Left lung (tissue), 10 donors: ENCODE data around the gene PEX11A. TPM values are rescaled to one million over a fixed set of nuclear protein-coding genes. Genes with fewer than 3 reads are reported as not detected.

Experiments
- ATAC-seq: fragments of 200-7000 bp; cut with Tn5 transposase; one replicate; pipeline ENCODE4 v1.9.1; 2020; ENCODE audit warnings: moderate library complexity
- DNase-seq, 4 donors: peaks; one replicate each; pipeline ENCODE4 v3.0.0-alpha.2; 2013 to 2020
- H3K27ac ChIP-seq, 2 donors: fragments of 200-600 bp; sonication (generic) in 1 of 2; one replicate each; pipeline versions ENCODE4 v1.5.0 to v1.8.0; 2020 to 2021
- H3K27me3 ChIP-seq, 2 donors: fragments of 200-600 bp; sonication (generic) in 1 of 2; one replicate each; pipeline versions ENCODE4 v1.5.0 to v1.8.0; 2020 to 2021
- H3K36me3 ChIP-seq, 2 donors: fragments of 200-600 bp; sonication (generic) in 1 of 2; one replicate each; pipeline versions ENCODE4 v1.5.0 to v1.8.0; 2020 to 2021
- H3K4me1 ChIP-seq, 2 donors: fragments of 200-600 bp; one replicate each; pipeline ENCODE4 v1.8.0; 2021
- H3K4me3 ChIP-seq, 2 donors: fragments of 200-600 bp; sonication (generic) in 1 of 2; one replicate each; pipeline versions ENCODE4 v1.5.0 to v1.8.0; 2020 to 2021; ENCODE audit warnings: mild to moderate bottlenecking in 1 of 2
- H3K9me3 ChIP-seq, 2 donors: fragments of 200-600 bp; sonication (generic) in 1 of 2; one replicate each; pipeline versions ENCODE4 v1.5.0 to v1.8.0; 2020 to 2021
- CTCF ChIP-seq, 2 donors: fragments of 200-600 bp; sonication (generic) in 1 of 2; IDR thresholded peaks; one replicate each; pipeline versions ENCODE4 v1.5.0 to v1.8.0; 2021; ENCODE audit warnings: antibody characterized with exemption in 2 of 2
- intact Hi-C, 2 donors: fragments of 100-400 bp; cut with DNase I; formaldehyde crosslinking; loops; one replicate each; pipeline versions ENCODE4 v1.11.2 to v1.14.2; 2022
- polyA plus RNA-seq, 6 donors: library from polyadenylated mRNA; unstranded; fragments of 120-200 nt; gene quantifications; one replicate each; pipeline ENCODE4 v1.2.1, GENCODE V29; 2013; ENCODE audit not compliant: insufficient read length in 6 of 6
- total RNA-seq, 2 donors: library from RNA; stranded (reverse); fragmentation: NEBNext Ultra II Directional; extraction: Animal tissue kit (Norgen Biotek cat#: 25700); gene quantifications; one replicate each; pipeline ENCODE4 v1.2.1, GENCODE V29; 2021
- donor health status: DM: no; HTN: yes; CAD: no.
- donor health status: DM: no; HTN: no; CAD: no.

The PEX11A gene
- total and polyA plus RNA-seq, 8 donors: 5.6 to 18.3 (median 16.1) TPM

GRCh38 chr15:89652666-89653065 is 37.9 kb downstream of the PEX11A start:
- no peak for TF ChIP-seq CTCF (IDR thresholded peaks at IDR 0.05)
- ATAC-seq (no peak), DNase-seq (no peak)
- H3K27me3 ChIP-seq: peaks cover 8 to 43% of the 10 kb centered on the region in 2 donors
- H3K9me3 ChIP-seq: no peaks in the 10 kb centered on the region
- H3K27ac ChIP-seq: no peak overlapping the region
- intact Hi-C loops: no loop called here
- H3K4me1 ChIP-seq: peaks cover 0 to 13% of the 10 kb centered on the region in 2 donors
- H3K36me3 ChIP-seq: no peaks in the 10 kb centered on the region
- no peak overlapping the region for H3K4me3 ChIP-seq

GRCh38 chr15:89652131-89652530 is 38.4 kb downstream of the PEX11A start:
- Histone ChIP-seq H3K9me3 (no peaks in the 10 kb centered on the region), H3K4me1 (peaks cover 0 to 13% of the 10 kb centered on the region in 2 donors), H3K4me3 (no peak overlapping the region), H3K27ac (no peak overlapping the region), H3K36me3 (no peaks in the 10 kb centered on the region), H3K27me3 (peaks cover 8 to 43% of the 10 kb centered on the region in 2 donors)
- DNase-seq (no peak), ATAC-seq (no peak)
- intact Hi-C loops: no loop called here
- TF ChIP-seq CTCF (IDR thresholded peaks at IDR 0.05): no peak

- Histone ChIP-seq H3K36me3 (no peaks in the 10 kb centered on the region), H3K4me3 (no peak overlapping the region), H3K27me3 (peaks cover 0 to 22% of the 10 kb centered on the region in 2 donors), H3K27ac (no peak overlapping the region), H3K4me1 (peaks cover 0 to 5% of the 10 kb centered on the region in 2 donors), H3K9me3 (no peaks in the 10 kb centered on the region)
- no peak for TF ChIP-seq CTCF (IDR thresholded peaks at IDR 0.05)
- intact Hi-C loops: no loop called here
- DNase-seq: no peak
- ATAC-seq: no peak
Observed at GRCh38 chr15:89649716-89650115, 40.8 kb downstream of the PEX11A start.

- no peak for TF ChIP-seq CTCF (IDR thresholded peaks at IDR 0.05)
- H3K4me1 ChIP-seq: no peaks in the 10 kb centered on the region
- intact Hi-C loops: no loop called here
- no peaks in the 10 kb centered on the region for H3K36me3 ChIP-seq
- no peak overlapping the region for H3K27ac ChIP-seq
- DNase-seq (peak in 1 of 4 donors; percentile 17), ATAC-seq (no peak)
- no peaks in the 10 kb centered on the region for H3K9me3 ChIP-seq
- no peak overlapping the region for H3K4me3 ChIP-seq
- H3K27me3 ChIP-seq: peaks cover 0 to 16% of the 10 kb centered on the region in 2 donors
Observed at GRCh38 chr15:89649013-89649625, 41.4 kb downstream of the PEX11A start.

- DNase-seq: peak in 1 of 4 donors; percentile 22
- ATAC-seq: no peak
- H3K27ac ChIP-seq: no peak overlapping the region
- no peaks in the 10 kb centered on the region for H3K9me3 ChIP-seq
- intact Hi-C loops: no loop called here
- H3K27me3 ChIP-seq: peaks cover 0 to 8% of the 10 kb centered on the region in 2 donors
- H3K4me3 ChIP-seq: no peak overlapping the region
- no peaks in the 10 kb centered on the region for H3K4me1 ChIP-seq
- no peak for TF ChIP-seq CTCF (IDR thresholded peaks at IDR 0.05)
- H3K36me3 ChIP-seq: no peaks in the 10 kb centered on the region
Observed at GRCh38 chr15:89648106-89649012, 42.2 kb downstream of the PEX11A start.
